GM19468 (cell line): ENCODE measurements around the gene ATP13A2.

ENCODE experiments used
- ATAC-seq: cut with Tn5 transposase; IDR thresholded peaks from one replicate; pipeline ENCODE4 v1.9.1; 2021; ENCODE audit warnings: mild to moderate bottlenecking, moderate library complexity, moderate number of reproducible peaks; ENCODE audit not compliant: unreplicated experiment; ENCODE audit errors: extremely low read depth

The ATP13A2 gene

DNA sequence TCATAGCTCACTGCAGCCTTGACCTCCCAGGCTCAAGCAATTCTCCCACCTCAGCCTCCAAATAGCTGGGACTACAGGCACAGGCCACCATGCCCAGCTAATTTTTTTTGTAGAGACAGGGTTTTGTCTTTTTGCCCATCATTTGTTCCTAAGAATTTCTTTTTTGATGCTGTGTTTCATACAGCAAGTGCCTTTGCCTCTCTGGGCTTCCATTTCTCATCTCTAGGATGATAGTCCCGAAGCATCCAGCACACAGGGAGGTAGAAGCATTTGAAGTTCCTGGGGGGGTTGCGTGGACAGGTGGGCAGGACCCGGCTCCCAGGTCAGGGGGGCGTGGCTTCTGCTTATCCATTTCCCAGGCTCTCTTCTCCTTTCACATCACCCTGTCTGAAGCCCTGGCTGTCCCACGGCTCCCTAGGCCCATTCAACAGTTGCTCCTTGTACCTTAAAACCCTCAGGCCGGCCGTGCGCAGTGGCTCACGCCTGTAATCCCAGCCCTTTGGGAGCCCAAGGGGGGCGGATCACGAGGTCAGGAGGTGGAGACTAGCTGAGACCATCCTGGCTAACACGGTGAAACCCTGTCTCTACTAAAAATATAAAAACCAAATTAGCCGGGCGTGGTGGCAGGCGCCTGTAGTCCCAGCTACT, 3.4 kb downstream of the ATP13A2 start:
- ATAC-seq = no peak

GRCh38 chr1:17007121-17007520, 4.6 kb downstream of the ATP13A2 start:
- ATAC-seq = no peak

GRCh38 chr1:17005365-17005740, 6.4 kb downstream of the ATP13A2 start:
- ATAC-seq = no peak

GRCh38 chr1:17004466-17005364, 7.0 kb downstream of the ATP13A2 start:
- no peak for ATAC-seq

DNA sequence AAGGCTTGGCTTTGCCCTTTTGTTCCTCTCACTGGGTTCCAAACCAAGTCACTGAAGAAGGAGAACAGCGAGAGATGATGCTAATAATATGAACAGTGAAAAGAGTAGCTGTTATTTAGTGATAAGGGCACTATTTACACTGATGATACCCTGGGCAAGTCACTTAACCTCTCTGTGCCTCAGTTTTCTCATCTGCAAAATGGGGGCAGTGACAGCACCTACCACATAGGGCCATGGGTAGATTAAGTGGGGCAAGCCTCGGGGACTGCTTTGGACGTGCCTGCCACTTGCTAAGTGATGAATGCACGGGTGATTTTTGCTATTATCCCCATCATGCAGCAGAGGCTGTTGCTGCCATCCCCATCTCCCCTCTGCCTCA, 9.2 kb downstream of the ATP13A2 start:
- ATAC-seq = no peak

GRCh38 chr1:17001760-17002523, 9.8 kb downstream of the ATP13A2 start:
- no peak for ATAC-seq

DNA sequence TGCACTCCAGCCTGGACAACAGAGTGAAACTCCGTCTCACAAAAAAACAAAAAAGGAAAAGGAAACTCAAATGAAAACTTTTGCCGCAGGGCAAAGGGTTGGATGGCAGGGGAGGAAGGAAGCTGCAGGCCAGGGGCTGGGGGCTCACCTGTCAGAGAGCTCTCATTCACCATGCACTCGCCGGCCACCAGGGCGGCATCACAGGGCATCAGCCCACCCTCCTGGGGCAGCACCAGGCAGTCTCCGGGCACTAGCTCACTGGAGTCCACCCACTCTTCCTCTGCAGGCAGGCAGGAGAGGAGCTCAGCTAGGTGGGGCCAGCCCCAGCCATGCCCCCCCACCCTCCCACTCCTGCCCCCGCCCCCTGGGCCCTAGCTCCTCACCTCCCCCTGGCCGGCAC, 11.9 kb downstream of the ATP13A2 start:
- ATAC-seq = no peak

DNA sequence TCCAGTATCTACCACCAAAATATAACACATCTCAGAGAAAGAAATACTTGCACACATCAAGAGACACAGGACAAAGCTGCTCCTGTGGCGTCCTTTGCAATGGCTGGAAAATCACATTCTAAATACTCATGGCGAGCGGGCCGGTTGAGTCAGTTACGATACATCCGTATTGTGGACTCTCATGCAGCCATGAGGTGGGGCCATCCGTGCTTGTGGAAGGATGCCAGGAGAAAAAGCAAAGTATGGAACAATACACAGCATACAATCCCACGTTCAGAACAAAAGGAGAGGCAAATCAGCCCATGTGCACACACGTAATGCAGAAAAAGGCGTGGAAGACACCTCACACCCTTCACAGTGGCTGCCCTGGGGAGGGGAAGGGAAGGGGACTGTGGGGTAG, 13.1 kb downstream of the ATP13A2 start:
- ATAC-seq = no peak

DNA sequence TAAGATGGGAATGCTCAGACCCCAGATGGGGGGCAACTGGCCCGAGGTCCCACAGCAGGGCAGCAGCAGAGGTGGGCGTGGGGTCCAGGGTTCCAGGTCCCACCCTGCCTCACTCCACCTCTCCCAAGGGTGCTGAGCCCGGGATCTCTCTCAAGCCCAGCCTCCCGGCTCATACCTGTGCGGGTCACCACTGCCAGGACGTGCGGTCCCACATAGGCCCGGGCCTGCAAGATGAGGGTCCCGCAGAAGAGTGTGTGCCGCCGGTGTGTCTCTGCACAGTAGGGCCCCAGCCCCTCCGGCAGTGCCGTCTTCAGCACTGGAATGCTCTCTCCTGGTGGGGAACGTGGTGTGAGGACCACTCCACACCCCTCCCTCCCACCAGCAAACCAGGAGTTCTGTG, 14.9 kb downstream of the ATP13A2 start:
- ATAC-seq = no peak

DNA sequence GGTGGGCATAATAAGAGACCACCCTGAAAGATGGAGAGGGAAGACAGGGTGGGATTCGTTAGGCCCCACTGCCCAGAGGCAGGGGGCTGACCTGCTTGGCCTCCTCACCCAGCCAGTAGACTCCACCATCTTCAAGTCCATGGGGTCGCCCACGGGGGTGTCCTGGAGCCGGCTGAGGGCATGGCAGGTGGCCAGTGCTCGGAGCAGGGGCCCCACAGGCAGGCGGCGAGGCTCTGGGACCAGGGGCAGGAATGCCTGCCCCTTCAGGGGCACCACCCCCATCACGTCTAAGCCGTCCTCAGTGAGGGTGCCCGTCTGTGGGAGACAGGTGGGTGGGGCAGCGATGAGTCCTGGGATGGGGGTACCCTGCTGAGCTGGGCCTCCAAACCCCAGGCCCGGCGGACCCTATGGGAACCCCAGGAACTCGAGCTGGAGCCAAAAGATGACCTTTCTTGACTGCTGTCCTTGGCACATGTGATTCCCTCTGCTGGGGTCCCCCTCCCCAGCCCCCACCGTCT, 18.1 kb downstream of the ATP13A2 start:
- no peak for ATAC-seq

DNA sequence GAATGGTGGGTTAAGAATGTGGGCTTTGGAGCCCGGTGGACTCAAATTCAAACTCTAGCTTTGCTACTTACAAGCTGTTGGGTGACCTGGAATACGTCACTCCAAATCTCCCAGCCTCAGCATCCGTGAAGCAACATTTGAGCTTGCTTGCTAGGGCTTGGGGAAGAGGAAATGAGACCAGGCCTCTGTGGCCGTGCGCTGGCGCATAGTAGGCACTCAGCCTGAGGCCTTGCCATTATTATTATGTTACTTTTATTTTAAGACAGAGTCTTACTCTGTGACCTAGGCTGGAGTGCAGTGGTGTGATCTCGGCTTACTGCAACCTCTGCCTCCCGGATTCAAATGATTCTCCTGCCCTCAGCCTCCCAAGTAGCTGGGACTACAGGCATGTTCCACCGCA, 19.1 kb downstream of the ATP13A2 start:
- ATAC-seq = no peak

GRCh38 chr1:16992102-16992501, 19.6 kb downstream of the ATP13A2 start:
- no peak for ATAC-seq

DNA sequence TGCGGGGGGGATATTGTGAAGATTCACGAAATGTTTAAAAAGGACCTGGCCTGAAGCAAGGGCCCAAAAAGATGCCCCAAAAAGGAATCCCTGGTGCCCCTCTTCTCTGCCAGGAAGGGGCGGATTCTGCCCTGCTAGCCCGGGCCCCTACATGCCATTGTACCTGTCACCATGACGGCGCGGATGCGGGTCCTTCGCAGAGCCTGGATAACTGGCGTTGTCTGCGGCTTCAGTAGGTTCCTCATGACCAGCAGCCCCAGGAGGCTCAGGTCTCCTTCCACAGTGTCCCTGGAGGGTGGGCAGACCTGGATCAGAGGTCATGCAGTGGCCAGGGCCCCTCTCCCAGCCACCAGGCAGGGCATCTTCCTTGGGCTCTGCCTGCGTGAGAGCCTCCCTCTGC, 20.2 kb downstream of the ATP13A2 start:
- no peak for ATAC-seq

DNA sequence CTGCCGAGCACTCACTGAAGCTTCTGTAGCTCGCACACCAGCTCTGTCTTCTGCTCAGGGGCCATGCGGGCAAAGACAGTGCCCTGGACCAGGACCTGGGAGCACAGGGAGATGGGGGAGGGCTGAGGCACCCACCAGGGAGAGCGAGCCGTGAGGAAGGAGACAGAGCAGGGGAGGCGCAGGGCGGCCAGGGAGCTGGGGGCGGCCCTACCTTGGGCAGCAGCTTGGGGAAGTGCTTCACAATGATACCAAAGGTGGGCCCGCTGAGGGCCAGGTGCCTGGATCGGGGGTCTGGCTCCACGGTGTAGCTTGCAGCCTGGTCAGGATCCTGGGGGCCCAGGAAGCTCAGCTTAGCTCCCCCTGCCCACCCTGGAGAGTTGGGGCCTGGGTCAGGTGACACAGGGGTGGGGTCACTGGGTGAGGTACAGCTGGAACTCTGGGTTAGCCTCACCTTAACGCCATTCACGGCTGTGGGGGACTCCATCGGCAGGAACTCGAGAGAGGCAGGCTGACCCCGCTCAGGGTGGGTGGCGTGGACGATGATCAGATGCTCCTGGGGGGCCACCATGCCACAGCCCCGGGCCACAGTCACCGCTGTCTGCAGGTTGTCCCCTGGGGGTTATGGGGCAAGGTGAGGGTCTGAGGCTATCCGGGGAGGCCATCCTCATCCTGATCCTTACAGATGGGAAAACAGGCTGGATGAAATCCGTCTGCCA, 21.9 kb downstream of the ATP13A2 start:
- ATAC-seq = no peak

GRCh38 chr1:16988210-16988609, 23.5 kb downstream of the ATP13A2 start:
- no peak for ATAC-seq

- ATAC-seq = no peak
Observed at GRCh38 chr1:16986962-16987361, 24.8 kb downstream of the ATP13A2 start.

DNA sequence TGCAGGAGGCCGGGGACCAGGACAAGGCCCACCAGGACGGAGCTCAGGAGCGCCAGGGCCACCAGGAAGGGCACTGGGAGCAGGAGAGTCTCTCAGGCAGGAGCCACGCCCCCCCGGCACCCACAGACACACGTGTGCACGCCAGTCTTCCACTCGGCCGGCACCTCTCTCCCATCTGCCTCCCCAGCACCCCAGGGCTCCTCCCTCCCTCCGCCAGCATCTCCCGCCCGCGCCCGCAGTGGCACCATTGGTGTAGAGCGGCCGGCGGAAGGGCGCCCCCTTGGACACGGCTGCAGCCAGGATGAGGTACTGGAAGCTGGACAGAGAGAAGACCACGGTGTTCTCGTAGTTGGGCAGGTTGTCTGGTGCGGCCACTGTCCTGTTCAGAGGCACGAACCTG, 25.2 kb downstream of the ATP13A2 start:
- ATAC-seq = no peak

DNA sequence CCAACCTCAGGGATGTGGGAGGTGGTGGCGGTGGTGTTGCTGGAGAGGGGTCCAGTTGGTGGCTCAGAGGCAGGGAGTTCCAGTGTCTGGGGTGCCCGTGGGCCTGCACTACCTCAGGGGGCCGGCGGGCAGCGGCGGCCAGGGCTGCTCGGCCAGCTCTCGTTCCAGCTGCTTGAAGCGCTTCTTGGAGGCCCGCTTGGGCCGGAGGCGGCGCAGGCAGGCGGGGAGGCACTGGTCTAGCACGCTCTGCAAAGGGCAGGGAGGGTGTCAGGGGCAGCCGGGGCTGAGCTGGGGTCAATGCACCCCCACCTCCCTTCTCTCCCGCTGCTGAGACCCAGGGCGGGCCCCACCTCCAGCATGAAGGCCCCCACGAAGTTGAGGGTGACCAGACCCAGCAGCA, 25.6 kb downstream of the ATP13A2 start:
- no peak for ATAC-seq

DNA sequence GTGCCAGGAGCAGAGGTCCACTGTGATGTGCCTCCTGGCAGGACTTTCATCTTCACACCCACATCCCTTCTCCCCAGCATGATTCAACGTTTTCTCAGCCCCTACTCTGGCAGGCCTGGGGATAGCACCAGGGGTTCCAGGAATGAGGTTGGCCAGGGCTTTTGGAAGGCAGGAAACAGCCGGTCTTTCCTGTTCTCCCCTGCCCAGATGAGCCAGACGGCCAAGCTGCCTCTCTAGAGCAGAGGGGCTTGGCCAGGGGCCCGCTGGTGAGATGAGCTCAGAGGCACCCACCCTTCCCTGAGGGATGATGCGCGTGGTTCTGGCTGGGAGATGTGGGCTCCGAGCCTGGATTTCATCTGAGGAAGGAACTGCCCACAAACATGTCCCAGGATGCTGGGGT, 27.0 kb downstream of the ATP13A2 start:
- no peak for ATAC-seq

DNA sequence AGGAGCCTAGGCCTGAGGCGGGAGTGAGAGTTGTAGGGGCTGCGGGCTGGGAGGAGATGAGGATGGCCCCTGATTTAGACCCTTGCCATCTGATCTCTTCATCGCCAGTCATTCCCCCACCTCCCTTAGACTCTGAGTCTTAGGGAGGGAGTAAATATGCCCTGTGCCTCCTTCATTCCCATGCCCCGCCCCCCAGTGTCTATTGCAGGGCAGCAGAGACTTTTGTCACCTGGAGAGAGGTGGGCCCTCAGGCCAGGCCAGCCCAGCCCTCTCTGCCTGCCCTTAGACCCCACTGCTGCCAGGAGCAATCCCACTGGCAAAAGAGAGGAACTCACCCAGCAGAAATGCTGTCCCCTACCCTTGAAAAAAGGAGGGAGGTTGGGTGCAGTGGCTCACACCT, 28.1 kb downstream of the ATP13A2 start:
- ATAC-seq = no peak
